Panc1 (cell line): ENCODE measurements around the gene REV3L.

ENCODE experiments used
- CTCF ChIP-seq: fragments of 450-650 bp; IDR thresholded peaks from 2 replicates; pipeline ENCODE4 v1.5.1; 2017; ENCODE audit warnings: mild to moderate bottlenecking
- POLR2AphosphoS5 ChIP-seq: IDR thresholded peaks from 2 replicates; pipeline ENCODE4 v1.6.1; 2012; ENCODE audit warnings: mild to moderate bottlenecking, low read depth, low read length, moderate library complexity

- TF ChIP-seq CTCF (no peak), POLR2AphosphoS5 (no peak)
These were observed 19.1 kb upstream of the REV3L start for GRCh38 chr6:111502154-111502553.
